Gastrocnemius medialis (tissue), 4 donors: ENCODE measurements around the gene A3GALT2. TPM values are rescaled to one million over a fixed set of nuclear protein-coding genes. Genes with fewer than 3 reads are reported as not detected.

ENCODE experiments used
- ATAC-seq, 2 donors: fragments of 150-250 bp; one replicate each; pipeline ENCODE4 v1.9.1; 2016
- DNase-seq, 2 donors: peaks; one replicate each; pipeline ENCODE4 v3.0.0-alpha.2; 2019
- H3K27ac ChIP-seq, 4 donors: fragments of 200-600 bp; sonication (generic); 1 replicate in 1 of 4; 2 replicates in 3 of 4; pipeline ENCODE4 v1.5.1; 2016 to 2018; ENCODE audit warnings: mild to moderate bottlenecking in 2 of 4, moderate library complexity in 1 of 4
- H3K27me3 ChIP-seq, 3 donors: fragments of 200-600 bp; sonication (generic) in 2 of 3; 1 replicate in 1 of 3; 2 replicates in 2 of 3; pipeline versions ENCODE4 v1.5.1 to v1.6.0; 2016 to 2019; ENCODE audit warnings: mild to moderate bottlenecking in 1 of 3, moderate library complexity in 1 of 3
- H3K36me3 ChIP-seq, 2 donors: fragments of 200-600 bp; sonication (generic) in 1 of 2; one replicate each; pipeline ENCODE4 v1.5.1; 2017 to 2018
- H3K4me1 ChIP-seq, 2 donors: fragments of 200-600 bp; sonication (generic) in 1 of 2; one replicate each; pipeline ENCODE4 v1.5.1; 2016 to 2017; ENCODE audit warnings: mild to moderate bottlenecking in 2 of 2
- H3K4me3 ChIP-seq, 4 donors: fragments of 200-600 bp; sonication (generic) in 3 of 4; 1 replicate in 1 of 4; 2 replicates in 3 of 4; pipeline ENCODE4 v1.5.1; 2016 to 2019; ENCODE audit warnings: mild to moderate bottlenecking in 2 of 4
- H3K9me3 ChIP-seq, 3 donors: fragments of 200-600 bp; sonication (generic) in 2 of 3; 1 replicate in 1 of 3; 2 replicates in 2 of 3; pipeline ENCODE4 v1.5.1; 2016 to 2019
- CTCF ChIP-seq, 5 experiments: fragments of 450-650 bp in 3 of 5; fragments of 200-600 bp in 2 of 5; sonication (generic) in 2 of 5; IDR thresholded peaks in 4 of 5; conservative IDR thresholded peaks in 1 of 5; 1 replicate in 4 of 5; 2 replicates in 1 of 5; pipeline ENCODE4 v1.5.1; 2016 to 2019; ENCODE audit warnings: antibody characterized with exemption in 5 of 5, mild to moderate bottlenecking in 3 of 5, moderate library complexity in 3 of 5
- POLR2A ChIP-seq, 2 donors: fragments of 450-650 bp; IDR thresholded peaks; one replicate each; pipeline ENCODE4 v1.6.1; 2017; ENCODE audit warnings: antibody characterized with exemption in 2 of 2, mild to moderate bottlenecking in 2 of 2, moderate library complexity in 2 of 2
- in situ Hi-C, 4 donors: fragments of 200-750 bp; cut with MboI; loops; one replicate each; pipeline versions ENCODE4 v1.15.0 to v1.8.0; 2017; ENCODE audit warnings: low sequenced_read_pairs in 4 of 4
- intact Hi-C: fragments of 100-400 bp; cut with DNase I; formaldehyde crosslinking; loops from one replicate; pipeline ENCODE4 v1.15.1; 2023; ENCODE audit warnings: low total_unique reads
- total RNA-seq, 4 donors: library from RNA; depleted of rRNA; stranded (reverse); fragments of >200 nt; gene quantifications; one replicate each; pipeline versions ENCODE4 v1.1.0 to v1.2.3, GENCODE V29; 2016

The A3GALT2 gene
- total RNA-seq, 4 donors from 2014 or later: not detected

GRCh38 chr1:33286451-33287185 lies 34.3 kb downstream of the A3GALT2 start:
- peaks cover 8 to 10% of the 10 kb centered on the region in 2 donors for H3K4me1 ChIP-seq
- intact Hi-C loops (no loop called here), in situ Hi-C loops (no loop called here)
- ATAC-seq: no peak
- no peak overlapping the region for H3K4me3 ChIP-seq
- no peaks in the 10 kb centered on the region for H3K9me3 ChIP-seq
- no peaks in the 10 kb centered on the region for H3K27me3 ChIP-seq
- peaks cover 0 to 16% of the 10 kb centered on the region in 2 donors for H3K36me3 ChIP-seq
- TF ChIP-seq CTCF (IDR thresholded peaks at IDR 0.05 in 4 of 5, conservative IDR thresholded peaks at IDR 0.05 in 1 of 5): no peak
- TF ChIP-seq POLR2A (IDR thresholded peaks at IDR 0.05): no peak
- peak in 1 of 2 donors; percentile 3 for DNase-seq
- no peak overlapping the region for H3K27ac ChIP-seq

- in situ Hi-C loops (no loop called here), intact Hi-C loops (no loop called here)
- Histone ChIP-seq H3K4me1 (peaks cover under 1 to 2% of the 10 kb centered on the region in 2 donors), H3K27me3 (no peaks in the 10 kb centered on the region), H3K36me3 (peaks cover 0 to 35% of the 10 kb centered on the region in 2 donors), H3K4me3 (no peak overlapping the region), H3K9me3 (no peaks in the 10 kb centered on the region), H3K27ac (no peak overlapping the region)
- ATAC-seq (no peak), DNase-seq (no peak)
- TF ChIP-seq POLR2A (IDR thresholded peaks at IDR 0.05) (no peak), CTCF (IDR thresholded peaks at IDR 0.05 in 4 of 5, conservative IDR thresholded peaks at IDR 0.05 in 1 of 5) (no peak)
Observed at GRCh38 chr1:33284049-33284448, 36.8 kb downstream of the A3GALT2 start.

- peaks cover 0 to 44% of the 10 kb centered on the region in 2 donors for H3K36me3 ChIP-seq
- no peak for TF ChIP-seq POLR2A (IDR thresholded peaks at IDR 0.05)
- TF ChIP-seq CTCF (IDR thresholded peaks at IDR 0.05 in 4 of 5, conservative IDR thresholded peaks at IDR 0.05 in 1 of 5): no peak
- no peak overlapping the region for H3K4me3 ChIP-seq
- DNase-seq: no peak
- intact Hi-C loops: no loop called here
- no peaks in the 10 kb centered on the region for H3K9me3 ChIP-seq
- in situ Hi-C loops: no loop called here
- no peak for ATAC-seq
- no peaks in the 10 kb centered on the region for H3K27me3 ChIP-seq
- H3K4me1 ChIP-seq: no peaks in the 10 kb centered on the region
- H3K27ac ChIP-seq: no peak overlapping the region
Observed at GRCh38 chr1:33282791-33283190, 38.1 kb downstream of the A3GALT2 start.

GRCh38 chr1:33281554-33282303 lies 39.2 kb downstream of the A3GALT2 start:
- H3K27me3 ChIP-seq: no peaks in the 10 kb centered on the region
- H3K9me3 ChIP-seq: no peaks in the 10 kb centered on the region
- peaks cover 0 to 55% of the 10 kb centered on the region in 2 donors for H3K36me3 ChIP-seq
- in situ Hi-C loops: no loop called here
- DNase-seq: no peak
- no peak overlapping the region for H3K4me3 ChIP-seq
- H3K27ac ChIP-seq: no peak overlapping the region
- ATAC-seq: no peak
- no peak for TF ChIP-seq POLR2A (IDR thresholded peaks at IDR 0.05)
- TF ChIP-seq CTCF (IDR thresholded peaks at IDR 0.05 in 4 of 5, conservative IDR thresholded peaks at IDR 0.05 in 1 of 5): no peak
- no peaks in the 10 kb centered on the region for H3K4me1 ChIP-seq
- intact Hi-C loops: no loop called here
